Measurements from ENCODE around the gene TFR2. TPM values are rescaled to one million over a fixed set of nuclear protein-coding genes. Genes with fewer than 3 reads are reported as not detected.

Gene TFR2
- total and polyA plus RNA-seq, 9 of the 15 experiments (the other 6 are each of a cell fraction or from before 2014, with no cell fraction given) = 3.8 to 123 (median 51.1) TPM

GRCh38 chr7:100655908-100656674, 14.7 kb upstream of the TFR2 start, which contains the start of gene ACTL6B (continued):
- TF ChIP-seq CREB3 (tag; conservative IDR thresholded peaks at IDR 0.05; ENCODE audit: low read depth) (no peak; the same call in 1 of the 2 replicates), ZBTB43 (CRISPR knock-in tag; IDR thresholded peaks at IDR 0.05) (peak; percentile 92), ATF4 (CRISPR knock-in tag; IDR thresholded peaks at IDR 0.05) (no peak), SREBF2 (CRISPR knock-in tag; IDR thresholded peaks at IDR 0.05) (no peak), ZNF121 (CRISPR knock-in tag; conservative IDR thresholded peaks at IDR 0.05) (no peak), ZNF282 (CRISPR knock-in tag; IDR thresholded peaks at IDR 0.05) (no peak; the same call in 1 of the 2 replicates), YBX1 (IDR thresholded peaks at IDR 0.05) (no peak), MYC (IDR thresholded peaks at IDR 0.05; ENCODE audit: low read depth, low read length) (no peak), MYC (CRISPR knock-in tag; IDR thresholded peaks at IDR 0.05; ENCODE audit: borderline replicate concordance, low read depth) (no peak), XRCC5 (IDR thresholded peaks at IDR 0.05; ENCODE audit: low read depth, low read length) (peak; percentile 67; the same call in 1 of the 2 replicates), SRF (CRISPR knock-in tag; IDR thresholded peaks at IDR 0.05) (peak in 1 of 2 experiments; percentile 80; a peak in 2 of 4 replicates), ZBED1 (IDR thresholded peaks at IDR 0.05) (no peak), NCOA6 (IDR thresholded peaks at IDR 0.05) (no peak), POLR2AphosphoS2 (IDR thresholded peaks at IDR 0.05; ENCODE audit: low read length) (no peak), ZNF449 (CRISPR knock-in tag; IDR thresholded peaks at IDR 0.05) (no peak), POLR2A (conservative IDR thresholded peaks at IDR 0.05) (no peak), ARNT (IDR thresholded peaks at IDR 0.05) (no peak), MAX (CRISPR knock-in tag; IDR thresholded peaks at IDR 0.05) (peak; percentile 66; the same call in 1 of the 2 replicates), EHMT2 (IDR thresholded peaks at IDR 0.05) (peak; percentile 99), POLR2B (IDR thresholded peaks at IDR 0.05; ENCODE audit: low read depth, partially characterized antibody) (no peak), NCOA1 (IDR thresholded peaks at IDR 0.05; ENCODE audit: low read depth) (peak; percentile 77; the same call in 1 of the 2 replicates), ZNF354B (CRISPR knock-in tag; IDR thresholded peaks at IDR 0.05) (no peak), PRPF4 (IDR thresholded peaks at IDR 0.05; ENCODE audit: insufficient read depth, low read depth, low read length, poor library complexity, severe bottlenecking) (no peak), ARID1B (IDR thresholded peaks at IDR 0.05) (no peak), FOXA1 (IDR thresholded peaks at IDR 0.05; ENCODE audit: borderline replicate concordance) (no peak), ATF7 (IDR thresholded peaks at IDR 0.05) (peak; percentile 56; the same call in 1 of the 2 replicates), ZNF146 (CRISPR knock-in tag; IDR thresholded peaks at IDR 0.05; ENCODE audit: unreplicated experiment) (peak; percentile 49)

Data from K562 (cell line).